B cell (primary cell): ENCODE data around the gene UBE2B. TPM values are rescaled to one million over a fixed set of nuclear protein-coding genes. Genes with fewer than 3 reads are reported as not detected.
"Not testable (repeated sequence)": the region's sequence is repeated elsewhere in the genome, so short reads cannot be mapped to it uniquely, and the experiment has no call there.

ENCODE experiments used
- ATAC-seq: fragments of 200-7000 bp; cut with Tn5 transposase; one replicate; pipeline ENCODE4 v1.10.0; 2021; ENCODE audit warnings: low read depth, mild to moderate bottlenecking, moderate number of reproducible peaks, moderate library complexity
- CTCF ChIA-PET: fragments of 350-600 bp; sonication (Branson Sonifier 250); formaldehyde crosslinking; loops from one replicate; lab custom pipeline; 2021; ENCODE audit warnings: antibody characterized with exemption, inconsistent platforms; lab: Charles Lee
- POLR2A ChIA-PET: fragments of 350-600 bp; sonication (Branson Sonifier 250); formaldehyde crosslinking; loops from one replicate; lab custom pipeline; 2021; ENCODE audit warnings: antibody characterized with exemption; lab: Charles Lee
- DNase-seq: peaks from one replicate; pipeline ENCODE4 v3.0.0; 2013
- H2AFZ ChIP-seq: 2 replicates; pipeline ENCODE4 v1.6.1; 2012; ENCODE audit warnings: mild to moderate bottlenecking, low read depth, low read length; ENCODE audit not compliant: insufficient read depth, poor library complexity, severe bottlenecking
- H3K27ac ChIP-seq, 2 donors: 1 replicate in 1 of 2; 2 replicates in 1 of 2; pipeline ENCODE4 v1.5.1; 2012 to 2013; ENCODE audit warnings: low read length in 2 of 2, mild to moderate bottlenecking in 2 of 2, moderate library complexity in 1 of 2
- H3K27me3 ChIP-seq, 4 experiments: fragments of 200-600 bp in 1 of 4; sonication (generic) in 1 of 4; replicated peaks in 1 of 4; 1 replicate in 2 of 4; 2 replicates in 2 of 4; pipeline versions ENCODE4 v1.6.1 to v1.7.0; 2013 to 2016; ENCODE audit warnings: low read length in 3 of 4, mild to moderate bottlenecking in 2 of 4, mixed read lengths in 1 of 4, moderate library complexity in 1 of 4; ENCODE audit not compliant: insufficient read depth in 4 of 4, control insufficient read depth in 3 of 4; ENCODE audit errors: control extremely low read depth in 1 of 4
- H3K36me3 ChIP-seq, 2 experiments: replicated peaks in 1 of 2; 1 replicate in 1 of 2; 2 replicates in 1 of 2; pipeline versions ENCODE4 v1.6.1 to v1.7.1; 2013; ENCODE audit warnings: low read length in 1 of 2; ENCODE audit not compliant: insufficient read depth in 2 of 2, control insufficient read depth in 1 of 2; ENCODE audit errors: control extremely low read depth in 1 of 2, extremely low read depth in 1 of 2
- H3K4me1 ChIP-seq, 2 donors: fragments of 200-600 bp in 1 of 2; sonication (generic) in 1 of 2; 1 replicate in 1 of 2; 2 replicates in 1 of 2; pipeline versions ENCODE4 v1.5.1 to v1.6.1; 2013 to 2017; ENCODE audit warnings: low read length in 2 of 2; ENCODE audit not compliant: control insufficient read depth in 2 of 2, insufficient read depth in 2 of 2
- H3K4me2 ChIP-seq: replicated peaks from 2 replicates; pipeline ENCODE3; 2012; ENCODE audit warnings: mild to moderate bottlenecking, low read depth, low read length; ENCODE audit not compliant: poor library complexity, severe bottlenecking
- H3K4me3 ChIP-seq, 5 experiments: fragments of 200-600 bp in 1 of 5; sonication (generic) in 1 of 5; 1 replicate in 3 of 5; 2 replicates in 2 of 5; pipeline versions ENCODE4 v1.5.1 to v1.7.0; 2011 to 2016; ENCODE audit warnings: low read length in 4 of 5, mild to moderate bottlenecking in 4 of 5, low read depth in 2 of 5, control low read depth in 1 of 5, moderate library complexity in 1 of 5; ENCODE audit not compliant: insufficient read depth in 1 of 5; ENCODE audit errors: control extremely low read depth in 1 of 5, extremely low read depth in 1 of 5
- H3K79me2 ChIP-seq: fragments of 200-600 bp; sonication (generic); one replicate; pipeline ENCODE4 v1.6.0; 2016; ENCODE audit warnings: low read length; ENCODE audit not compliant: control insufficient read depth, insufficient read depth
- H3K9ac ChIP-seq: fragments of 200-600 bp; sonication (generic); 2 replicates; pipeline ENCODE4 v1.6.1; 2017; ENCODE audit warnings: mild to moderate bottlenecking, low read length, moderate library complexity
- H3K9me3 ChIP-seq, 3 donors: one replicate each; pipeline versions ENCODE4 v1.6.1 to v1.7.1; 2013; ENCODE audit warnings: low read length in 2 of 3; ENCODE audit not compliant: control insufficient read depth in 2 of 3, insufficient read depth in 1 of 3; ENCODE audit errors: control extremely low read depth in 1 of 3
- H4K20me1 ChIP-seq: 2 replicates; pipeline ENCODE4 v1.6.0; 2012; ENCODE audit warnings: mild to moderate bottlenecking, low read length; ENCODE audit not compliant: insufficient read depth, control insufficient read depth, poor library complexity, severe bottlenecking
- H3K27ac Mint-ChIP-seq: one replicate; pipeline ENCODE4 v1.8.0; 2021; ENCODE audit warnings: mixed read lengths
- H3K27me3 Mint-ChIP-seq: one replicate; pipeline ENCODE4 v1.8.0; 2021; ENCODE audit warnings: mixed read lengths
- H3K4me1 Mint-ChIP-seq: one replicate; pipeline ENCODE4 v1.8.0; 2021; ENCODE audit warnings: mixed read lengths
- H3K4me3 Mint-ChIP-seq: one replicate; pipeline ENCODE4 v1.8.0; 2021; ENCODE audit warnings: mixed read lengths
- H3K9me3 Mint-ChIP-seq: one replicate; pipeline ENCODE4 v1.8.0; 2022; ENCODE audit warnings: mixed read lengths; ENCODE audit not compliant: insufficient read depth
- CTCF ChIP-seq: fragments of 200-600 bp; IDR thresholded peaks from one replicate; pipeline ENCODE4 v1.8.0; 2022; ENCODE audit warnings: antibody characterized with exemption, mild to moderate bottlenecking
- EZH2 ChIP-seq: IDR thresholded peaks from 2 replicates; pipeline ENCODE4 v1.6.1; 2012; ENCODE audit warnings: borderline replicate concordance, low read depth, mild to moderate bottlenecking, moderate library complexity, low read length; ENCODE audit not compliant: insufficient read depth, poor library complexity, severe bottlenecking
- WGBS: methylation state at CpG from one replicate; pipeline ENCODE4 v1.1.5; 2013; ENCODE audit warnings: missing lambda C conversion rate; ENCODE audit not compliant: insufficient coverage; 5-methylcytosine and 5-hydroxymethylcytosine counted together
- intact Hi-C: fragments of 100-400 bp; cut with micrococcal nuclease; formaldehyde crosslinking; loops from one replicate; pipeline ENCODE4 v1.10.0; 2022
- polyA plus RNA-seq: library from polyadenylated mRNA; depleted of rRNA; stranded (reverse); fragments of >200 nt; gene quantifications from 2 replicates; pipeline ENCODE4 v1.2.3, GENCODE V29; 2012
- total RNA-seq, 2 donors: library from RNA; stranded (reverse); fragments of 120-200 nt in 1 of 2; gene quantifications; 1 replicate in 1 of 2; 2 replicates in 1 of 2; pipeline versions ENCODE4 v1.2.3 to v1.2.4, GENCODE V29; 2013 to 2022

Gene UBE2B
- total and polyA plus RNA-seq, 2 donors (not counting 1 experiment from before 2014, with no cell fraction given), result 23.0 to 106 TPM

GRCh38 chr5:134327327-134327726, 44.0 kb upstream of the UBE2B start:
- Mint-ChIP-seq H3K4me3 (no peak overlapping the region), H3K27ac (no peak overlapping the region), H3K9me3 (peaks cover 13% of the 10 kb centered on the region), H3K27me3 (no peaks in the 10 kb centered on the region), H3K4me1 (no peaks in the 10 kb centered on the region)
- DNase-seq (no peak), ATAC-seq (no peak)
- Histone ChIP-seq H3K4me3 (no peak overlapping the region), H3K27me3 (no peaks in the 10 kb centered on the region), H3K4me1 (no peaks in the 10 kb centered on the region), H4K20me1 (no peaks in the 10 kb centered on the region), H3K9ac (no peak overlapping the region), H3K27ac (no peak overlapping the region), H3K36me3 (no peaks in the 10 kb centered on the region), H3K79me2 (no peaks in the 10 kb centered on the region), H3K4me2 (no peak overlapping the region), H2AFZ (no peak overlapping the region), H3K9me3 (peaks cover 3 to 25% (median 22%) of the 10 kb centered on the region in 3 donors)
- ChIA-PET CTCF (interaction anchor here (1.2 kb wide), 1 partner anchor 21 kb away, joined by 3 read pairs; no protein-coding TSS in a partner anchor), POLR2A (no interaction called here)
- TF ChIP-seq CTCF (no peak), EZH2 (no peak)
- intact Hi-C loops, result no loop called here

- H3K36me3 ChIP-seq, result no peaks in the 10 kb centered on the region
- H3K4me2 ChIP-seq, result no peak overlapping the region
- Mint-ChIP-seq H3K4me3 (no peak overlapping the region), H3K9me3 (peaks cover 15% of the 10 kb centered on the region), H3K4me1 (no peaks in the 10 kb centered on the region), H3K27me3 (no peaks in the 10 kb centered on the region), H3K27ac (no peak overlapping the region)
- ChIA-PET CTCF (no interaction called here), POLR2A (no interaction called here)
- no peak overlapping the region for H3K9ac ChIP-seq
- no peaks in the 10 kb centered on the region for H3K79me2 ChIP-seq
- H4K20me1 ChIP-seq, result no peaks in the 10 kb centered on the region
- TF ChIP-seq EZH2 (no peak), CTCF (no peak)
- H3K4me3 ChIP-seq, result no peak overlapping the region
- peaks cover 3 to 25% (median 22%) of the 10 kb centered on the region in 3 donors for H3K9me3 ChIP-seq
- no peak for ATAC-seq
- H3K27me3 ChIP-seq, result no peaks in the 10 kb centered on the region
- no peaks in the 10 kb centered on the region for H3K4me1 ChIP-seq
- WGBS, result no CpG with 5 or more reads among the region's 2 CpGs
- no peak for DNase-seq
- intact Hi-C loops, result no loop called here
- H3K27ac ChIP-seq, result no peak overlapping the region
- H2AFZ ChIP-seq, result no peak overlapping the region
Observed at GRCh38 chr5:134328619-134329018, 42.8 kb upstream of the UBE2B start.

- CTCF ChIA-PET, H3K36me3 ChIP-seq, H3K4me1 ChIP-seq, DNase-seq, H3K27me3 ChIP-seq, H3K9me3 Mint-ChIP-seq, H2AFZ ChIP-seq, intact Hi-C loops, H3K27ac ChIP-seq, H3K9ac ChIP-seq, H3K4me1 Mint-ChIP-seq, H4K20me1 ChIP-seq, H3K9me3 ChIP-seq, H3K27ac Mint-ChIP-seq, H3K4me3 ChIP-seq, H3K79me2 ChIP-seq, H3K27me3 Mint-ChIP-seq, H3K4me2 ChIP-seq, H3K4me3 Mint-ChIP-seq, ATAC-seq: not testable (repeated sequence)
- WGBS, result 96% methylated on average over 5 of the region's 6 CpGs
- POLR2A ChIA-PET, result interaction anchor here (0.6 kb wide), 1 partner anchor 46 kb away, joined by 5 read pairs; no protein-coding TSS in a partner anchor
Observed at GRCh38 chr5:134336833-134337232, 34.5 kb upstream of the UBE2B start.
